Epithelial cell of esophagus (primary cell): Measurements from ENCODE around the gene ATP8B4.

ENCODE experiments used
- DNase-seq: peaks from one replicate; pipeline ENCODE4 v3.0.0; 2010; ENCODE audit warnings: low read depth
- H3K4me3 ChIP-seq: 2 replicates; pipeline ENCODE4 v1.5.1; 2011; ENCODE audit warnings: mild to moderate bottlenecking, low read length, control low read depth
- TF ChIP-seq, protein P1 (sequence below): IDR thresholded peaks from 2 replicates; pipeline ENCODE4 v1.5.1; 2011; ENCODE audit warnings: low read depth, mild to moderate bottlenecking, low read length, control low read depth, inconsistent platforms; ENCODE audit not compliant: insufficient read depth; ENCODE audit errors: missing control alignments

The ATP8B4 gene

GRCh38 chr15:50131617-50132016 lies 12.6 kb upstream of the ATP8B4 start:
- TF ChIP-seq, protein P1, sequence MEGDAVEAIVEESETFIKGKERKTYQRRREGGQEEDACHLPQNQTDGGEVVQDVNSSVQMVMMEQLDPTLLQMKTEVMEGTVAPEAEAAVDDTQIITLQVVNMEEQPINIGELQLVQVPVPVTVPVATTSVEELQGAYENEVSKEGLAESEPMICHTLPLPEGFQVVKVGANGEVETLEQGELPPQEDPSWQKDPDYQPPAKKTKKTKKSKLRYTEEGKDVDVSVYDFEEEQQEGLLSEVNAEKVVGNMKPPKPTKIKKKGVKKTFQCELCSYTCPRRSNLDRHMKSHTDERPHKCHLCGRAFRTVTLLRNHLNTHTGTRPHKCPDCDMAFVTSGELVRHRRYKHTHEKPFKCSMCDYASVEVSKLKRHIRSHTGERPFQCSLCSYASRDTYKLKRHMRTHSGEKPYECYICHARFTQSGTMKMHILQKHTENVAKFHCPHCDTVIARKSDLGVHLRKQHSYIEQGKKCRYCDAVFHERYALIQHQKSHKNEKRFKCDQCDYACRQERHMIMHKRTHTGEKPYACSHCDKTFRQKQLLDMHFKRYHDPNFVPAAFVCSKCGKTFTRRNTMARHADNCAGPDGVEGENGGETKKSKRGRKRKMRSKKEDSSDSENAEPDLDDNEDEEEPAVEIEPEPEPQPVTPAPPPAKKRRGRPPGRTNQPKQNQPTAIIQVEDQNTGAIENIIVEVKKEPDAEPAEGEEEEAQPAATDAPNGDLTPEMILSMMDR, result no peak
- no peak overlapping the region for H3K4me3 ChIP-seq
- DNase-seq, result no peak

DNA sequence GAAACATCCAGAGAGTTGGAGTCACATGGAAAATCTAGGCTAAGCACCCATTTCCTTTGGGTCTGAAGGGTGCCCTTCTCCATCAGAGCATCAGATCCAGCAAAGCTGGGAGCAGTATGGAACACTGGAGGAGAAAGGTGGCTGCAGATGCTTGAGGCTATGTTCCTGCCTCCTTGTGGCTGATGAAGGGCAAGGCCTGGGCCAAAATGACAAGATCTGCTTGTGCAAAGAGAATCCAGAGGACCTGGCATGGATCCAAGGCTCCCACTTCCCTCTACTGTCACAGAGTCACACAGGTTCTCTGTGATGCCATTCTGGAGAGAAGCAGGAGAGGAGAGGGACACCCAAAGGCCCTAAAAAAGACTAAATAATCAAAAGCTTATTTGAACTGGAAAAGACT lies 9.2 kb upstream of the ATP8B4 start:
- TF ChIP-seq, protein P1, result peak; percentile 11
- no peak overlapping the region for H3K4me3 ChIP-seq
- no peak for DNase-seq

GRCh38 chr15:50127255-50127777 lies 8.3 kb upstream of the ATP8B4 start:
- DNase-seq, result peak; percentile 16
- TF ChIP-seq, protein P1, result no peak
- H3K4me3 ChIP-seq, result no peak overlapping the region

GRCh38 chr15:50126072-50126471 lies 7.0 kb upstream of the ATP8B4 start:
- no peak for DNase-seq
- no peak overlapping the region for H3K4me3 ChIP-seq
- TF ChIP-seq, protein P1, result no peak

GRCh38 chr15:50124631-50125030 lies 5.6 kb upstream of the ATP8B4 start:
- TF ChIP-seq, protein P1, result no peak
- no peak overlapping the region for H3K4me3 ChIP-seq
- no peak for DNase-seq

DNA sequence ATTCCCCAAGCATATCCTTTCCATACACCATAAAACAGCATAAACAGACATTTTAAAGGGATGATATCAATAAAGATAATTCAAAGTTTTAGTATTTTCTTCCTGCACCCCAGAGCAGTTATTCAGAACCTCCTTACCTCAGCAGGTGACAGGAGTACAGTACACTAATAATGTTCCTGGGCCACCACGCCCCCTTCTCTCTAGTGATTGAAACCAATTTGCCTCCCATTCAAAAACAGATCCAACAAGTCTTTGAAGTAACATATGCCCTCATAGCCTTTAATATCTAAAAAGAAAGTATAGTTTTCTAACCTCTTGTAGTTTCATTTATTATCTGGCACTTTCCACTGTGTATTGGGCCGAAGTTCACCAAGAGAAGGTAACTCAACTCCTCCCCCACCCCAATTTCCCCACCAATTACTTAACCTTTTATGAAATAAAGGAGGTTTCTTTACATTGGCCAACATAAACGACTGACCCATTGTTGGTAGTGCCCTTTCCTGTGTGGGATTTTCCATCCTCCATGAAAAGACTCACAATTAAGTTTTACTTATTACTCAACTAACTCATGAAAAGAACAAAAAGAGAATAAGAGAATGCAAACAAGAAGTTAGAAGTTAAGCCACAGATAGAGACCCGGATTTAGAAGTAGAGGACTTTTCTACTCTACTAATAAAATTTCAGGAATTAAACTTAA lies 5.0 kb upstream of the ATP8B4 start:
- DNase-seq, result no peak
- TF ChIP-seq, protein P1, result no peak
- no peak overlapping the region for H3K4me3 ChIP-seq

DNA sequence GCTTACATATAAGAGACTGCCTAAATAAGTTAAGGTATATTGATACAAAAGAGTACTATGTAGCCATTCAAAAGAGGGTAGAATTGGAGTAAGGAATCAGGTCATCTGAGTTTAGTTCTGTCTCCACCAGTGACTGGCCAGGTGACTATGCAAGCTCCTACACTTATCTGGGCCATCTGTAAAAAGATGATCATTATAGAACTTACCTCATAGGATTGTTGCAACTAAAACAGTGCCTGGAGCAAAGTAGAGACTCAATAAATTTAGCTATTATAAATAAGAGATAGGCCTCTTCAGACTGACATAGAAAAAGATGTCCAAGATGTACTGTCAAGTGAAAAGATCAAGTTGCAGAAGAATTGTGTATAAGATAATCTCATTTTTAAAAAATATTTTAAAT lies 1.7 kb upstream of the ATP8B4 start:
- TF ChIP-seq, protein P1, result no peak

More for the DNA sequence above, 1.7 kb upstream of the ATP8B4 start:
- no peak for DNase-seq
- no peak overlapping the region for H3K4me3 ChIP-seq
